ENCODE results near the gene SLC16A10.

SLC16A10 gene

GRCh38 chr6:111147440-111147839, 60.1 kb downstream of the SLC16A10 start:
- H3K4me1 ChIP-seq (ENCODE audit: control insufficient read depth, low read depth, low read length), result no peaks in the 10 kb centered on the region
- H3K9me3 ChIP-seq (ENCODE audit: control insufficient read depth, low read depth, low read length), result no peaks in the 10 kb centered on the region
- H3K36me3 ChIP-seq (ENCODE audit: control insufficient read depth, low read depth, low read length), result no peaks in the 10 kb centered on the region
- no peak overlapping the region for H3K4me3 ChIP-seq (ENCODE audit: low read length)
- H3K27me3 ChIP-seq (ENCODE audit: control insufficient read depth, insufficient read depth, low read length), result no peaks in the 10 kb centered on the region
- no peak overlapping the region for H3K27ac ChIP-seq (ENCODE audit: low read length)
- no peak overlapping the region for H3K9ac ChIP-seq (ENCODE audit: low read length)

- no peaks in the 10 kb centered on the region for H3K4me1 ChIP-seq (ENCODE audit: control insufficient read depth, low read depth, low read length)
- H3K4me3 ChIP-seq (ENCODE audit: low read length), result no peak overlapping the region
- H3K9ac ChIP-seq (ENCODE audit: low read length), result no peak overlapping the region
- H3K27me3 ChIP-seq (ENCODE audit: control insufficient read depth, insufficient read depth, low read length), result no peaks in the 10 kb centered on the region
- H3K9me3 ChIP-seq (ENCODE audit: control insufficient read depth, low read depth, low read length), result no peaks in the 10 kb centered on the region
- no peaks in the 10 kb centered on the region for H3K36me3 ChIP-seq (ENCODE audit: control insufficient read depth, low read depth, low read length)
- H3K27ac ChIP-seq (ENCODE audit: low read length), result no peak overlapping the region
Observed at GRCh38 chr6:111148110-111148509, 60.8 kb downstream of the SLC16A10 start.

- Histone ChIP-seq H3K4me3 (ENCODE audit: low read length) (no peak overlapping the region), H3K27ac (ENCODE audit: low read length) (no peak overlapping the region), H3K4me1 (ENCODE audit: control insufficient read depth, low read depth, low read length) (no peaks in the 10 kb centered on the region), H3K9me3 (ENCODE audit: control insufficient read depth, low read depth, low read length) (no peaks in the 10 kb centered on the region), H3K9ac (ENCODE audit: low read length) (no peak overlapping the region), H3K27me3 (ENCODE audit: control insufficient read depth, insufficient read depth, low read length) (no peaks in the 10 kb centered on the region), H3K36me3 (ENCODE audit: control insufficient read depth, low read depth, low read length) (no peaks in the 10 kb centered on the region)
Observed at GRCh38 chr6:111150577-111150976, 63.3 kb downstream of the SLC16A10 start.

- Histone ChIP-seq H3K27me3 (ENCODE audit: control insufficient read depth, insufficient read depth, low read length) (no peaks in the 10 kb centered on the region), H3K4me3 (ENCODE audit: low read length) (no peak overlapping the region), H3K4me1 (ENCODE audit: control insufficient read depth, low read depth, low read length) (no peaks in the 10 kb centered on the region), H3K36me3 (ENCODE audit: control insufficient read depth, low read depth, low read length) (no peaks in the 10 kb centered on the region), H3K9ac (ENCODE audit: low read length) (no peak overlapping the region), H3K27ac (ENCODE audit: low read length) (no peak overlapping the region), H3K9me3 (ENCODE audit: control insufficient read depth, low read depth, low read length) (no peaks in the 10 kb centered on the region)
Observed at GRCh38 chr6:111154981-111155380, 67.7 kb downstream of the SLC16A10 start.

GRCh38 chr6:111157412-111157811, 70.1 kb downstream of the SLC16A10 start:
- Histone ChIP-seq H3K9ac (ENCODE audit: low read length) (no peak overlapping the region), H3K27me3 (ENCODE audit: control insufficient read depth, insufficient read depth, low read length) (no peaks in the 10 kb centered on the region), H3K27ac (ENCODE audit: low read length) (no peak overlapping the region), H3K4me3 (ENCODE audit: low read length) (no peak overlapping the region), H3K36me3 (ENCODE audit: control insufficient read depth, low read depth, low read length) (no peaks in the 10 kb centered on the region), H3K4me1 (ENCODE audit: control insufficient read depth, low read depth, low read length) (no peaks in the 10 kb centered on the region), H3K9me3 (ENCODE audit: control insufficient read depth, low read depth, low read length) (peaks cover 1% of the 10 kb centered on the region)

- Histone ChIP-seq H3K4me3 (ENCODE audit: low read length) (no peak overlapping the region), H3K9me3 (ENCODE audit: control insufficient read depth, low read depth, low read length) (peaks cover 15% of the 10 kb centered on the region), H3K36me3 (ENCODE audit: control insufficient read depth, low read depth, low read length) (no peaks in the 10 kb centered on the region), H3K4me1 (ENCODE audit: control insufficient read depth, low read depth, low read length) (no peaks in the 10 kb centered on the region), H3K27ac (ENCODE audit: low read length) (no peak overlapping the region), H3K27me3 (ENCODE audit: control insufficient read depth, insufficient read depth, low read length) (no peaks in the 10 kb centered on the region), H3K9ac (ENCODE audit: low read length) (no peak overlapping the region)
Observed at GRCh38 chr6:111159633-111160032, 72.3 kb downstream of the SLC16A10 start.

GRCh38 chr6:111161650-111162049, 74.3 kb downstream of the SLC16A10 start:
- Histone ChIP-seq H3K4me3 (ENCODE audit: low read length) (no peak overlapping the region), H3K9me3 (ENCODE audit: control insufficient read depth, low read depth, low read length) (peaks cover 15% of the 10 kb centered on the region), H3K4me1 (ENCODE audit: control insufficient read depth, low read depth, low read length) (no peaks in the 10 kb centered on the region), H3K27ac (ENCODE audit: low read length) (no peak overlapping the region), H3K36me3 (ENCODE audit: control insufficient read depth, low read depth, low read length) (no peaks in the 10 kb centered on the region), H3K27me3 (ENCODE audit: control insufficient read depth, insufficient read depth, low read length) (no peaks in the 10 kb centered on the region), H3K9ac (ENCODE audit: low read length) (no peak overlapping the region)

GRCh38 chr6:111162504-111162903, 75.2 kb downstream of the SLC16A10 start:
- no peaks in the 10 kb centered on the region for H3K36me3 ChIP-seq (ENCODE audit: control insufficient read depth, low read depth, low read length)
- H3K4me1 ChIP-seq (ENCODE audit: control insufficient read depth, low read depth, low read length), result no peaks in the 10 kb centered on the region
- H3K4me3 ChIP-seq (ENCODE audit: low read length), result no peak overlapping the region
- no peaks in the 10 kb centered on the region for H3K27me3 ChIP-seq (ENCODE audit: control insufficient read depth, insufficient read depth, low read length)
- H3K27ac ChIP-seq (ENCODE audit: low read length), result no peak overlapping the region
- H3K9me3 ChIP-seq (ENCODE audit: control insufficient read depth, low read depth, low read length), result peaks cover 15% of the 10 kb centered on the region
- H3K9ac ChIP-seq (ENCODE audit: low read length), result no peak overlapping the region

GRCh38 chr6:111171577-111172400, 84.5 kb downstream of the SLC16A10 start:
- Histone ChIP-seq H3K36me3 (ENCODE audit: control insufficient read depth, low read depth, low read length) (no peaks in the 10 kb centered on the region), H3K9ac (ENCODE audit: low read length) (no peak overlapping the region), H3K4me3 (ENCODE audit: low read length) (no peak overlapping the region)

GRCh38 chr6:111172563-111172962, 85.3 kb downstream of the SLC16A10 start:
- H3K36me3 ChIP-seq (ENCODE audit: control insufficient read depth, low read depth, low read length), result no peaks in the 10 kb centered on the region
- no peaks in the 10 kb centered on the region for H3K4me1 ChIP-seq (ENCODE audit: control insufficient read depth, low read depth, low read length)
- H3K9ac ChIP-seq (ENCODE audit: low read length), result no peak overlapping the region
- no peak overlapping the region for H3K4me3 ChIP-seq (ENCODE audit: low read length)
- H3K27me3 ChIP-seq (ENCODE audit: control insufficient read depth, insufficient read depth, low read length), result no peaks in the 10 kb centered on the region
- H3K9me3 ChIP-seq (ENCODE audit: control insufficient read depth, low read depth, low read length), result no peaks in the 10 kb centered on the region
- H3K27ac ChIP-seq (ENCODE audit: low read length), result no peak overlapping the region

More at GRCh38 chr6:111171577-111172400, 84.5 kb downstream of the SLC16A10 start:
- Histone ChIP-seq H3K27ac (ENCODE audit: low read length) (no peak overlapping the region), H3K4me1 (ENCODE audit: control insufficient read depth, low read depth, low read length) (no peaks in the 10 kb centered on the region), H3K9me3 (ENCODE audit: control insufficient read depth, low read depth, low read length) (no peaks in the 10 kb centered on the region), H3K27me3 (ENCODE audit: control insufficient read depth, insufficient read depth, low read length) (no peaks in the 10 kb centered on the region)

GRCh38 chr6:111173341-111173740, 86.0 kb downstream of the SLC16A10 start:
- no peaks in the 10 kb centered on the region for H3K27me3 ChIP-seq (ENCODE audit: control insufficient read depth, insufficient read depth, low read length)
- H3K9me3 ChIP-seq (ENCODE audit: control insufficient read depth, low read depth, low read length), result no peaks in the 10 kb centered on the region
- H3K4me1 ChIP-seq (ENCODE audit: control insufficient read depth, low read depth, low read length), result no peaks in the 10 kb centered on the region
- H3K36me3 ChIP-seq (ENCODE audit: control insufficient read depth, low read depth, low read length), result no peaks in the 10 kb centered on the region
- no peak overlapping the region for H3K4me3 ChIP-seq (ENCODE audit: low read length)
- no peak overlapping the region for H3K27ac ChIP-seq (ENCODE audit: low read length)
- H3K9ac ChIP-seq (ENCODE audit: low read length), result no peak overlapping the region

- Histone ChIP-seq H3K27ac (ENCODE audit: low read length) (no peak overlapping the region), H3K4me3 (ENCODE audit: low read length) (no peak overlapping the region), H3K4me1 (ENCODE audit: control insufficient read depth, low read depth, low read length) (no peaks in the 10 kb centered on the region), H3K27me3 (ENCODE audit: control insufficient read depth, insufficient read depth, low read length) (no peaks in the 10 kb centered on the region), H3K9me3 (ENCODE audit: control insufficient read depth, low read depth, low read length) (no peaks in the 10 kb centered on the region), H3K36me3 (ENCODE audit: control insufficient read depth, low read depth, low read length) (no peaks in the 10 kb centered on the region), H3K9ac (ENCODE audit: low read length) (no peak overlapping the region)
Observed at GRCh38 chr6:111173946-111174345, 86.6 kb downstream of the SLC16A10 start.

All from iPS-18a (cell line).